HepG2 (cell line): ENCODE measurements around the gene ING5. TPM values are rescaled to one million over a fixed set of nuclear protein-coding genes. Genes with fewer than 3 reads are reported as not detected.

Source experiments
- ARNT ChIP-seq: fragments of 450-650 bp; IDR thresholded peaks from 2 replicates; pipeline ENCODE4 v1.6.1; 2017
- CENPT ChIP-seq: sonication (generic); formaldehyde crosslinking; IDR thresholded peaks from 2 replicates; pipeline ENCODE4 v1.8.0; 2022; ENCODE audit warnings: low read depth, mild to moderate bottlenecking, moderate library complexity, missing genetic modification reagents
- ELF3 ChIP-seq: IDR thresholded peaks from 2 replicates; pipeline ENCODE4 v1.6.1; 2016; ENCODE audit warnings: missing genetic modification reagents, missing compliant biosample characterization
- HDAC2 ChIP-seq: sonication (generic); formaldehyde crosslinking; IDR thresholded peaks from 2 replicates; pipeline ENCODE4 v1.4.0; 2020; ENCODE audit warnings: missing genetic modification reagents
- HHEX ChIP-seq: IDR thresholded peaks from 2 replicates; pipeline ENCODE4 v1.6.1; 2016; ENCODE audit warnings: control low read depth
- HNF1B ChIP-seq: sonication (generic); formaldehyde crosslinking; IDR thresholded peaks from 2 replicates; pipeline ENCODE4 v1.5.1; 2020; ENCODE audit warnings: mild to moderate bottlenecking, moderate library complexity, missing genetic modification reagents
- JUN ChIP-seq: sonication (generic); formaldehyde crosslinking; IDR thresholded peaks from 2 replicates; pipeline ENCODE4 v1.4.0; 2020; ENCODE audit warnings: mild to moderate bottlenecking, missing genetic modification reagents
- MXD1 ChIP-seq: sonication (generic); formaldehyde crosslinking; IDR thresholded peaks from 2 replicates; pipeline ENCODE4 v1.4.0; 2020; ENCODE audit warnings: mild to moderate bottlenecking, missing genetic modification reagents
- MYNN ChIP-seq: sonication (generic); formaldehyde crosslinking; IDR thresholded peaks from 2 replicates; pipeline ENCODE4 v1.4.0; 2020; ENCODE audit warnings: mild to moderate bottlenecking, low read depth, missing genetic modification reagents
- NFYB ChIP-seq: sonication (generic); formaldehyde crosslinking; IDR thresholded peaks from 2 replicates; pipeline ENCODE4 v1.4.0; 2020; ENCODE audit warnings: missing genetic modification reagents
- NR2F1 ChIP-seq, 2 experiments: fragments of 450-650 bp in 1 of 2; formaldehyde crosslinking in 1 of 2; IDR thresholded peaks; 2 replicates each; pipeline versions ENCODE4 v1.5.0 to v1.6.1; 2016 to 2020; ENCODE audit warnings: mild to moderate bottlenecking in 1 of 2, missing compliant biosample characterization in 1 of 2, missing genetic modification reagents in 1 of 2, moderate library complexity in 1 of 2
- PHF20 ChIP-seq: sonication (generic); formaldehyde crosslinking; IDR thresholded peaks from 2 replicates; pipeline ENCODE4 v1.5.0; 2020; ENCODE audit warnings: mild to moderate bottlenecking, missing genetic modification reagents
- POLR2G ChIP-seq: fragments of 200-400 bp; formaldehyde crosslinking; IDR thresholded peaks from 2 replicates; pipeline ENCODE4 v1.6.1; 2018; ENCODE audit warnings: mild to moderate bottlenecking, low read depth, low read length, moderate library complexity
- TIGD3 ChIP-seq: sonication (generic); formaldehyde crosslinking; IDR thresholded peaks from 2 replicates; pipeline ENCODE4 v1.5.1; 2020; ENCODE audit warnings: mild to moderate bottlenecking, missing genetic modification reagents, borderline replicate concordance
- TP53 ChIP-seq: sonication (generic); formaldehyde crosslinking; conservative IDR thresholded peaks from 2 replicates; pipeline ENCODE4 v1.4.0; 2020; ENCODE audit warnings: missing genetic modification reagents
- U2AF2 ChIP-seq: fragments of 200-400 bp; formaldehyde crosslinking; IDR thresholded peaks from 2 replicates; pipeline ENCODE4 v1.6.1; 2017; ENCODE audit warnings: low read depth, mild to moderate bottlenecking, low read length
- USF2 ChIP-seq, 2 experiments: sonication (generic) in 1 of 2; formaldehyde crosslinking in 1 of 2; IDR thresholded peaks; 2 replicates each; pipeline versions ENCODE4 v1.5.1 to v1.6.1; 2011 to 2020; ENCODE audit warnings: borderline replicate concordance in 1 of 2, low read depth in 1 of 2, low read length in 1 of 2, mild to moderate bottlenecking in 1 of 2, missing genetic modification reagents in 1 of 2, moderate library complexity in 1 of 2
- ZBTB20 ChIP-seq: sonication (generic); formaldehyde crosslinking; IDR thresholded peaks from 2 replicates; pipeline ENCODE4 v1.8.1; 2023; ENCODE audit warnings: missing genetic modification reagents, low read depth, mild to moderate bottlenecking, borderline replicate concordance
- ZBTB3 ChIP-seq: sonication (generic); formaldehyde crosslinking; IDR thresholded peaks from 2 replicates; pipeline ENCODE4 v1.4.0; 2020; ENCODE audit warnings: low read depth, mild to moderate bottlenecking, moderate library complexity, missing genetic modification reagents, borderline replicate concordance
- ZNF124 ChIP-seq: sonication (generic); formaldehyde crosslinking; IDR thresholded peaks from 2 replicates; pipeline ENCODE4 v1.4.0; 2020; ENCODE audit warnings: missing genetic modification reagents
- ZNF180 ChIP-seq: sonication (generic); formaldehyde crosslinking; IDR thresholded peaks from 2 replicates; pipeline ENCODE4 v1.4.0; 2020; ENCODE audit warnings: low read depth, missing genetic modification reagents, borderline replicate concordance
- ZNF230 ChIP-seq: sonication (generic); formaldehyde crosslinking; IDR thresholded peaks from 2 replicates; pipeline ENCODE4 v1.4.0; 2020; ENCODE audit warnings: mild to moderate bottlenecking, missing genetic modification reagents
- ZNF274 ChIP-seq: sonication (generic); formaldehyde crosslinking; IDR thresholded peaks from 2 replicates; pipeline ENCODE4 v1.5.1; 2020; ENCODE audit warnings: mild to moderate bottlenecking, missing genetic modification reagents
- ZNF552 ChIP-seq: sonication (generic); formaldehyde crosslinking; IDR thresholded peaks from 2 replicates; pipeline ENCODE4 v1.9.0; 2022; ENCODE audit warnings: missing genetic modification reagents, mild to moderate bottlenecking, borderline replicate concordance
- ZNF564 ChIP-seq: sonication (generic); formaldehyde crosslinking; IDR thresholded peaks from 2 replicates; pipeline ENCODE4 v1.8.1; 2023; ENCODE audit warnings: mild to moderate bottlenecking, missing genetic modification reagents
- ZNF737 ChIP-seq: sonication (generic); formaldehyde crosslinking; IDR thresholded peaks from 2 replicates; pipeline ENCODE4 v1.5.0; 2020; ENCODE audit warnings: missing genetic modification reagents, mild to moderate bottlenecking, borderline replicate concordance
- polyA plus RNA-seq, 8 experiments: library from polyadenylated mRNA; depleted of rRNA in 3 of 8; stranded (reverse) in 7 of 8; unstranded in 1 of 8; fragments of >200 nt; fragmentation: Illumina TruSeq in 4 of 8; extraction: Trizol in 4 of 8; gene quantifications; 2 replicates each; pipeline versions ENCODE4 v1.2.1 to v1.2.3, GENCODE V29; 2011 to 2016; ENCODE audit warnings: low read depth in 4 of 8, missing spikeins in 1 of 8, mixed read lengths in 1 of 8; ENCODE audit not compliant: insufficient read depth in 1 of 8
- total RNA-seq, 5 experiments: library from RNA; depleted of rRNA; stranded (reverse); fragments of >200 nt; fragmentation: Illumina TruSeq; extraction: Trizol; gene quantifications; 2 replicates each; pipeline ENCODE4 v1.2.3, GENCODE V29; 2016; ENCODE audit warnings: low read depth in 1 of 5

Gene ING5
- total and polyA plus RNA-seq, 2 of the 13 experiments (the other 11 are each of a cell fraction or from before 2014, with no cell fraction given): 61.9 to 71.9 TPM

- peak in 1 of 2 experiments; percentile 36; a peak in 1 of 4 replicates for TF ChIP-seq NR2F1 (CRISPR knock-in tag; IDR thresholded peaks at IDR 0.05)
- peak; percentile 67; the same call in 1 of the 2 replicates for TF ChIP-seq MXD1 (CRISPR knock-in tag)
- peak; percentile 94 for TF ChIP-seq JUN
- TF ChIP-seq ELF3 (CRISPR knock-in tag): peak; percentile 81
- TF ChIP-seq TP53 (CRISPR knock-in tag): no peak
- no peak for TF ChIP-seq CENPT
- TF ChIP-seq HDAC2: peak; percentile 95
- TF ChIP-seq PHF20 (CRISPR knock-in tag): no peak
- TF ChIP-seq ZNF737 (CRISPR knock-in tag): no peak
- TF ChIP-seq ZNF564: no peak; the same call in 1 of the 2 replicates
- TF ChIP-seq ZBTB3 (CRISPR knock-in tag): no peak
- TF ChIP-seq U2AF2: no peak
- peak; percentile 97 for TF ChIP-seq HNF1B
- peak; percentile 76; the same call in 1 of the 2 replicates for TF ChIP-seq ZNF124 (CRISPR knock-in tag)
- no peak for TF ChIP-seq HHEX (CRISPR knock-in tag)
- TF ChIP-seq POLR2G: no peak
- TF ChIP-seq ZNF552 (CRISPR knock-in tag): no peak
- TF ChIP-seq ZNF180 (CRISPR knock-in tag): no peak
- no peak for TF ChIP-seq ARNT
- TF ChIP-seq ZNF230: peak; percentile 59
- TF ChIP-seq MYNN: no peak
- TF ChIP-seq ZNF274 (CRISPR knock-in tag): no peak; the same call in 1 of the 2 replicates
- peak; percentile 42; the same call in 1 of the 2 replicates for TF ChIP-seq ZBTB20 (CRISPR knock-in tag)
- TF ChIP-seq NFYB (CRISPR knock-in tag): no peak
- no peak for TF ChIP-seq TIGD3 (CRISPR knock-in tag)
- no peak for TF ChIP-seq USF2 (IDR thresholded peaks at IDR 0.05; ENCODE audit: low read depth, low read length)
- no peak for TF ChIP-seq USF2 (CRISPR knock-in tag; IDR thresholded peaks at IDR 0.05; ENCODE audit: borderline replicate concordance)
These were observed 48.6 kb upstream of the ING5 start (continued) for GRCh38 chr2:241653210-241653750.
